Lower leg skin (tissue), 4 donors: ENCODE results near the gene GPBAR1. TPM values are rescaled to one million over a fixed set of nuclear protein-coding genes. Genes with fewer than 3 reads are reported as not detected.
"Not testable (repeated sequence)": the region's sequence is repeated elsewhere in the genome, so short reads cannot be mapped to it uniquely, and the experiment has no call there.

ENCODE experiments used
- DNase-seq, 2 donors: peaks; one replicate each; pipeline ENCODE4 v3.0.0-alpha.2; 2019; ENCODE audit warnings: low spot score in 2 of 2
- H3K4me3 ChIP-seq: fragments of 200-600 bp; sonication (generic); 2 replicates; pipeline ENCODE4 v1.5.1; 2017; ENCODE audit warnings: mild to moderate bottlenecking, low read depth; ENCODE audit not compliant: poor library complexity, severe bottlenecking
- POLR2A ChIP-seq, 2 donors: fragments of 450-650 bp; IDR thresholded peaks; one replicate each; pipeline ENCODE4 v1.6.1; 2016 to 2017; ENCODE audit warnings: antibody characterized with exemption in 2 of 2, mild to moderate bottlenecking in 1 of 2, moderate library complexity in 1 of 2
- WGBS, 2 donors: methylation state at CpG; one replicate each; pipeline ENCODE4 v1.1.5; 2018; 5-methylcytosine and 5-hydroxymethylcytosine counted together
- intact Hi-C: fragments of 100-400 bp; cut with DNase I; formaldehyde crosslinking; loops from one replicate; pipeline ENCODE4 v1.15.0; 2023; ENCODE audit warnings: low total_unique reads
- total RNA-seq, 4 donors: library from RNA; depleted of rRNA; stranded (reverse); fragments of >200 nt; gene quantifications; one replicate each; pipeline ENCODE4 v1.1.0, GENCODE V29; 2016
- TF ChIP-seq, protein P1 (sequence below), 3 donors: fragments of 450-650 bp; IDR thresholded peaks; one replicate each; pipeline ENCODE4 v1.5.1; 2016; ENCODE audit warnings: antibody characterized with exemption in 3 of 3, mild to moderate bottlenecking in 3 of 3, moderate library complexity in 2 of 3

The GPBAR1 gene
- total RNA-seq, 4 donors from 2014 or later: 0.34 to 1.7 (median 1.4) TPM

DNA sequence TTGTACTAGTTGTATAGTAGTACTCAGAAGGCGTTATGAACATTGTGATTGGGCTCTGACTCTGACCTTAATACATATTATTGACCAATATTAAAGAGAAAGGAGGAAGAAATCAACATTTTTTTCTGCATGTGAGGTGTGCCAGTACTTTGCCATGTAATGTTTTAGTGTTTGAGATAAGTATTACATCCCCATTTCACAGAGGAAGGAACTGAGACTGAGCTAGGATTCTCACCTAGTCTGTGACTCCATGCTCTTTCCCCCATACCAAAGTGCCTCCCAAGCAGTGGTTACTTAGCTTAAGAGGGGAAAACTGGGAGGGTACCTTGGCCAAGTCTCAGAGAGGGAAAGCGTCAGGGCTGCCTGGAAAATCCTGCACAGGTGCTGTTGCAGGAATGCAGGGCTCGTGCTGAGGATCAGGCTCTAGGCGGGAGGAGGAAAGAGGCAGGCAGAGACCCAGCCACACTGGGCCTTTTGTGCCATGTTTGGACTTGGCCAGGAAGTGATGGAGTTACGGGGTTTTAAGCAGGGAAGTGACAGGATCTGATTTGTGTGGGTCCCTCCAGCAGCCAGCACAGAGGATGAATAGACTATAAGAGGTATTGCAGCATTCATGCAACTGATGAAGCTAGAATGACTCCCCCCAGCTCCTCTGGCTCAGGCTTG is 11.2 kb downstream of the GPBAR1 start:
- no peak for TF ChIP-seq POLR2A (IDR thresholded peaks at IDR 0.05)
- TF ChIP-seq, protein P1, sequence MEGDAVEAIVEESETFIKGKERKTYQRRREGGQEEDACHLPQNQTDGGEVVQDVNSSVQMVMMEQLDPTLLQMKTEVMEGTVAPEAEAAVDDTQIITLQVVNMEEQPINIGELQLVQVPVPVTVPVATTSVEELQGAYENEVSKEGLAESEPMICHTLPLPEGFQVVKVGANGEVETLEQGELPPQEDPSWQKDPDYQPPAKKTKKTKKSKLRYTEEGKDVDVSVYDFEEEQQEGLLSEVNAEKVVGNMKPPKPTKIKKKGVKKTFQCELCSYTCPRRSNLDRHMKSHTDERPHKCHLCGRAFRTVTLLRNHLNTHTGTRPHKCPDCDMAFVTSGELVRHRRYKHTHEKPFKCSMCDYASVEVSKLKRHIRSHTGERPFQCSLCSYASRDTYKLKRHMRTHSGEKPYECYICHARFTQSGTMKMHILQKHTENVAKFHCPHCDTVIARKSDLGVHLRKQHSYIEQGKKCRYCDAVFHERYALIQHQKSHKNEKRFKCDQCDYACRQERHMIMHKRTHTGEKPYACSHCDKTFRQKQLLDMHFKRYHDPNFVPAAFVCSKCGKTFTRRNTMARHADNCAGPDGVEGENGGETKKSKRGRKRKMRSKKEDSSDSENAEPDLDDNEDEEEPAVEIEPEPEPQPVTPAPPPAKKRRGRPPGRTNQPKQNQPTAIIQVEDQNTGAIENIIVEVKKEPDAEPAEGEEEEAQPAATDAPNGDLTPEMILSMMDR (IDR thresholded peaks at IDR 0.05): no peak
- WGBS, 2 donors: 23 to 24% methylated on average over 5 of the region's 5 CpGs
- no peak for DNase-seq
- H3K4me3 ChIP-seq: no peak overlapping the region
- intact Hi-C loops: loop anchor here (10.0 kb wide), 1 partner anchor 123 kb away; the partner anchor contains the start of gene CTDSP1

DNA sequence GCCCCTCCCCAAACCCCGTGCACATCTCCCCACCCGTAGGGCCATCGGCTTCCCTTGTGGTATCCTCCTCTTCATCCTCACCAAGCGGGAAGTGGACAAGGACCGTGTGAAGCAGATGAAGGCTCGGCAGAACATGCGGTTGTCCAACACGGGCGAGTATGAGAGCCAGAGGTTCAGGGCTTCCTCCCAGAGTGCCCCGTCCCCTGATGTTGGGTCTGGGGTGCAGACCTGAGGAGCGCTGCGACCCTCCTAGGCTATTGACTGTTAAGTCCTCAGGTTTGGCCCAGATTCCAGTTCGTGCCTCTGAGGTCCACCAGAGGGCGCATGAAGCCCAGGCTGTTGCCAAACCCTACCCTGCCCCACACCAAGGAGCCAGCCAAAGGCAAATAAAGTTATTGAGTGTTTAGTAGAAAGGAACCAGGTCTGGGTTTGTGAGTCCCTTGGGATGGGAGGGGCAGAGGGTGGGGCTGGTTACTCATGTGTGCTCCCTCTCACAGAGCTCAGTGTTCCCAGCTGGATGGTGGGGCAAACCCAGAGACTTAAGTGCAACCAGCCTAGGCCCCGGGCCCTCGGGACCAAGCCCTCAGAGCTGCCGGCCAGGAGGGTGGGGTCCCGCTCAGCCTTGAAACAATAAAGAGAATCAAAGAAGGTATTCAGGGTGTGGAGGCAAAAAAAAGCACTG is 11.9 kb downstream of the GPBAR1 start:
- intact Hi-C loops: loop anchor here (10.0 kb wide), 1 partner anchor 122 kb away; the partner anchor contains the start of gene CTDSP1
- WGBS, 2 donors: 11 to 13% methylated on average over 18 of the region's 18 CpGs
- DNase-seq: peak; percentile 96 to 98
- TF ChIP-seq, protein P1 (IDR thresholded peaks at IDR 0.05): peak in 1 of 3 donors; percentile 42
- TF ChIP-seq POLR2A (IDR thresholded peaks at IDR 0.05): no peak
- no peak overlapping the region for H3K4me3 ChIP-seq

DNA sequence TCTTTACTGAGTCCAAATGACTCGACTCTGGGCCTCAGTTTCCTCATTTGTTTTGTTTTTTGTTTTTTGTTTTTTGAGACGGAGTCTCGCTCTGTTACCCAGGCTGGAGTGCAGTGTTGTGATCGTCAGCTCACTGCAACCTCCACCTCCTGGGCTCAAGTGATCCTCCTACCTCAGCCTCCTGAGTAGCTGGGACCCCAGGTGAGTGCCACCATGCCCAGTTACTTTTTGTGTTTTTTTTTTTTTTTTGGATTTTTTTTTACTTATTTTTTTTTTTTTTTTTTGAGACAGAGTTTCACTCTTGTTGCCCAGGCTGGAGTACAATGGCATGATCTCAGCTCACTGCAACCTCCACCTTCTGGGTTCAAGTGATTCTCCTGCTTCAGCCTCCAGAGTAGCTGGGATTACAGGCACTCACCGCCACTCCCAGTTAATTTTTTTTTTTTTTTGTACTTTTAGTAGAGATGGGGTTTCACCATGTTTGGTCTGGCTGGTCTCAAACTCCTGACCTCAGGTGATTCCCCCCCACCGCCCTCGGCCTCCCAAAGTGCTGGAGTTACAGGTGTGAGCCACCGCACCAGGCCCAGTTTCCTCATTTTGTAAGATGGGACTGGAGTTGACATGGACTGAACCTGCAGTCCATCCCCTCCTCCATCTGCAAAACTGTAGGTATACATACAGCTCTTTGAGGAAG is 12.5 kb downstream of the GPBAR1 start:
- not testable (repeated sequence) for DNase-seq, H3K4me3 ChIP-seq
- intact Hi-C loops: loop anchor here (10.0 kb wide), 1 partner anchor 121 kb away; the partner anchor contains the start of gene CTDSP1
- 56 to 67% methylated on average over 8 of the region's 8 CpGs for WGBS, 2 donors

DNA sequence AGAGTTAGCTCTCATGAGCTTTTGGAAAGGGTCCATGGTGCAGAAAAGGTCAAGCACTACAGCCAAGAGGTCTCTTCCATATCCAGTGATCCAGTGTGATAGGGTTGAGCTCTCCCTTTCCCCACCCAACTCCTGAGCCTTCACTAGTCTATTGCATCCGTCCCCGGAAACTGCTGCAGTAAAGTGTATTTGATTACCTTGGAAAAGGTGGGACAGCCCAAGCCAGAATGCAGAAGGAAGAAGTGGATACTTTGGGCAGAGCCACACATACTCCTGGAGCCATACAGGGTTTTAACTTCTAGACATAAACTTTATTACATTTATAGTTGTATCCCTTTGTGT is 13.1 kb downstream of the GPBAR1 start:
- no peak overlapping the region for H3K4me3 ChIP-seq
- WGBS, 2 donors: 86 to 89% methylated on average over 2 of the region's 2 CpGs
- no peak for DNase-seq
- intact Hi-C loops: loop anchor here (10.0 kb wide), 1 partner anchor 121 kb away; the partner anchor contains the start of gene CTDSP1
- TF ChIP-seq POLR2A (IDR thresholded peaks at IDR 0.05): no peak
- TF ChIP-seq, protein P1 (IDR thresholded peaks at IDR 0.05): no peak

DNA sequence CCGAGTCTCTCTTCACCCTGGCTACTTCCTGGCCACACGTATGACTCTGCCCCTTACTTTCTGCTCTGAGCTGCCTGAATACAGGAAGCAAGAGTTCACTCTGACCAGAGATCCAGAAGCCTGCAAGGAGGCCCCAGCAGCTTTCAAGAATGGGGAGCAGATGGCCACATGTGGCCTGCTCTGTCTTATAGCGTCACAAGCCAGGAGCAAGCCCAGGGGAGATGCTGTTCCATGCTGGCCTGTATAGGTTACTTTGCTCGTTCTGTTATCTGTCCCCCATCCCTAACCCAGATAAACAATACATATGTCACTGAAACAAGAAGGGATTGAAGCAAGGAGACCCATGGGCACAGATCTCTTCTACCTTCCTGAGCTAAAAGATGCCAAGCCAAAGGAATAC is 13.8 kb downstream of the GPBAR1 start:
- WGBS, 2 donors: 71 to 76% methylated on average over 4 of the region's 4 CpGs
- TF ChIP-seq POLR2A (IDR thresholded peaks at IDR 0.05): no peak
- TF ChIP-seq, protein P1 (IDR thresholded peaks at IDR 0.05): no peak
- no peak overlapping the region for H3K4me3 ChIP-seq
- intact Hi-C loops: loop anchor here (10.0 kb wide), 1 partner anchor 120 kb away; the partner anchor contains the start of gene CTDSP1
- DNase-seq: no peak
